Activated CD4-positive, alpha-beta T cell treated with anti-CD3 and anti-CD28 coated beads, Interleukin-2, amount 50 U/mL, for 48 hours (primary cell): ENCODE results near the gene PIKFYVE.
A peak's percentile ranks its signal among the peaks of the same experiment; 100 is the strongest.
"Not testable (repeated sequence)": the region's sequence is repeated elsewhere in the genome, so short reads cannot be mapped to it uniquely, and the experiment has no call there.

Experiments
- DNase-seq, 2 experiments: peaks; one replicate each; pipeline ENCODE4 v3.0.0-alpha.2; 2020

PIKFYVE gene

GRCh38 chr2:208265801-208266552 lies at the start of gene PIKFYVE:
PIKFYVE (plus strand) TSS chr2:208266255; CDS start chr2:208271520, 5,265 bp downstream.
- peak; percentile 88 to 93 for DNase-seq

DNA sequence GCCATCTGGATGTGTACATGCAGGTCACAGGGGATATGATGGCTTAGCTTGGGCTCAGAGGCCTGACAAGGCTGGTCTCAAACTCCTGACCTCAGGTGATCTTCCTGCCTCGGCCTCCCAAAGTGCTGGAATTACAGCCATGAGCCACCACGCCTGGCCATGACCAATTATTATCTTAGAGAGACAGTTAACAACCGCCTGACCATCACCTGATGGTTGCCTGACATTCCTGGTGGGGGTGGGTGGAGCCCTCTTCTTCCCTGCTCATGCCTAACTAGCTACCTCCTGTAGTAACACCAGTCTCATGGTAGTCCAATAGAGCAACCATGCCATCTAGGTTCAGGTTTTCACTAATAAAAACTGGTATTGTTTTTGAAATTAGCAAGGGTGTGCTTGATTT lies 44.2 kb upstream of the PIKFYVE start:
- DNase-seq, result not testable (repeated sequence)

- DNase-seq, result no peak
These were observed 43.7 kb upstream of the PIKFYVE start for GRCh38 chr2:208222351-208222750.

DNA sequence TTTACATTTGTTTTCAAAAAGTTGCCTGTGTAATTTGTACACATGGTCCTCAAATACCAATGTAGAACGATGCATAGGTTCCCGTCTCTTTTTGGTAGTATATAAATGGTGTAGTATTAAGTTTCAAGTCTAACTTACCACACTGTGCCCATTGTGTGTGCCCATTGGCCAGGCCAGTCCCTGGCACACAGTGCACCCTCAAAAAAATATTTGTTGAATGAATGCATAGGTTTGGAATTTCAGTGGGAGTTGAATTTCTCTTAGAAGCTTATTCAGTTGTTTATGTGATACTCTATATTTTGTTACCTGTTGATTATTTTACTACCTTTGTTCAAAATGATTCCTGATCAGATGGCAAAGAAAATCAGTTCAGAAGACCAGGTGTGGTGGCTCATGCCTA lies 41.3 kb upstream of the PIKFYVE start:
- no peak for DNase-seq

DNA sequence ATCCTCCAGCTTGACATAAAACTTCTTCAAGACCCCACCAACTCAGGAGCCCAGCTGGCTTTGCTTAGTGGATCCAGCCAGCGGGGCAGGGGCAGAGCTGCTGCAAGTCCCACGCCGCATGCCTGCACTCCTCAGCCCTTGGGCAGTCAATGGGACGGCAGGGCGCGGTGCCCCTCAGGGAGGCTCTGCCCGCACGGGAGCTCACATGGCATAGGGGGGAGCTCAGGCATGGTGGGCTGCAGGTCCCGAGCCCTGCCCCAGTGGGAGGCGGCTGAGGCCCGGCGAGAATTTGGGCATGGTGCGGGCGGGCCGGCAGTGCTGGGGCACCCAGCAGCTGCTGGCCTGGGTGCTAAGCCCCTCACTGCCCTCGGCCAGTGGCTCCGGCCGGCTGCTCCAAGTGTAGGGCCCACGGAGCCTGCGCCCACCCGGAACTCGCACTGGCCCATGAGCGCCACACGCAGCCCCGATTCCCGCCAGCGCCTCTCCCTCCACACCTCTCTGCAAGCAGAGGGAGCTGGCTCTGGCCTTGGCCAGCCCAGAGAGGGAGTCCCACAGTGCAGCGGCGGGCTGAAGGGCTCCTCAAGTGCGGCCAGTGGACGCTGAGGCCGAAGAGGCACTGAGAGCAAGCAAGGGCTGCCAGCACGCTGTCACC lies 38.3 kb upstream of the PIKFYVE start:
- DNase-seq, result no peak

DNA sequence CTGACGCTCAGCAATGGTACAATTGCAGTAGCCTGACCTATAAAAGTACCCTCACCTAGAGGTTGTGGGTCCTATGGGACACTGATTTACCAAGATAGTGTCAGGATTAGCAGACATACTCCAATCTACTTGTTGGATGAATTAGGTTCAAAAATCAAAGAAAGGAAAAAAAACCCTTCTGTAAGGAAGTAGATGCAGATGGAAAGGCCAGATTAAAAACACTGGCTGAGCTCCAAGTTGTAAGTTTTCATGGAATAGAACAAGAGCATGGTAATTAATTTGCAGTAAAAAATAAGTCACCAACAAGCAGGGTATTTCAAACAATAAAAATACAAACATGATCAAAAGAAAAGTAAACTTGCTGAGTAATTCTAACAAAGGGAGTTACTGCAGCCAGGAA lies 37.6 kb upstream of the PIKFYVE start:
- DNase-seq, result no peak

- DNase-seq, result no peak
These were observed 31.3 kb upstream of the PIKFYVE start for GRCh38 chr2:208234786-208235185.

- DNase-seq, result no peak
These were observed 30.2 kb upstream of the PIKFYVE start for GRCh38 chr2:208235860-208236259.

DNA sequence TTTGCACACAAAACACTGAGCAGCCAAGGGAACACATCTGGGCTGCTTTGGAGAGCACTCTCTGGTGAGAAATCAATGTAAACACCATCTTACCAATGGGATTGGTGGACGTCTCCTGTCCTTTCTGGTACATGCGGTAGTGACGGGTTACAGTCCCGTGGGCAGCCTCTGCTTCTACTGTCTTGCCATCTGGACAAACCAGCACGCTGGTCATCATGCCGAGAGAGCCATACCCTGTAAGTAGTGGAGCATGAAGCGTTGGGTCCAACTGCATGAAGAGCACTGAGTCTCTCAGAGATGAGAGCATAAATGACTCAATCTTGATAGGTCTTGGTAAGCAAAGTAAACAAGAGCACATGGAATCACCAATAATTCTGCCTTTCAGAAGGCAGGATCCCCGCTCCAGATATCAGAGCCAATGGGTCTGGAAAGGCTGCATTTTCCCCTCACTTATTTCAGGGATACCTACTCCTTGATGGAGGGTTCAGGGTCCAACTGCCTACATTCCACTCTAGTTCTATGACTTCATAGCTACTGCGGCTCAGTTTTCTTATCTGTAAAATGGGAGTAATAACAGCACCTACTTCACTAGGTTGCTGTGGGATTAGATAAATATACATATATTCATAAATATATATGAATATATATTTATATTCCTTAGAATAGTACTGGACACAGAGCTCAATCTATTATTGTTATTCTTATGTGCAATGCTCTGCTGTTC lies 26.1 kb upstream of the PIKFYVE start:
- no peak for DNase-seq

DNA sequence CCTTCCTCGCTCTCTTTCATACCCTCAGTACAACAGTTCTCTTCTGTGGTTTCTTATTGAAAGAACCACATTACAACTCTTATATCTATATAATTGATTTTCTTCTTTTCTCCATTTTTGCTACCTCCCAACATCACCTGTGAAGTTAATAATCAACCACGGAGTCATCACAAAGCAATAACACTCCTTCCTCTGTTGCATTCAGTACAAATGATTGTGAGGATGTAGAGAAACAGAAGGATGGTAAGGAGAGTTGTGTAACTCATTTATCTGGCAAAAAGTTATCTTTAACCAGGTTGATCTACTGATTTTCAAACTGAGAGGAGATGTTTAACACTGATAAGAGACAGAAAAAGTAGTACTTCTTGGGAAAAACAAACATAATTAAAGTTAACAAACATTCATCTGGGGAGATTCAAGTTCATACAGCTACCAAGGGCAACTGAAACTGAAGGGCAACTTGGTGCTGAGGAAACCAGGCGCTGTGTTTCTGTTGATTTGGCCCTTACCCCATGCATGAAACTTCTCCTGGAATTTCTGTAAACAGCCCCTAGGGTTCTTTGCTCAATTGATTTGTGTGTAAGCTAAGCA lies 25.3 kb upstream of the PIKFYVE start:
- no peak for DNase-seq

GRCh38 chr2:208244422-208244821 lies 21.6 kb upstream of the PIKFYVE start:
- no peak for DNase-seq

DNA sequence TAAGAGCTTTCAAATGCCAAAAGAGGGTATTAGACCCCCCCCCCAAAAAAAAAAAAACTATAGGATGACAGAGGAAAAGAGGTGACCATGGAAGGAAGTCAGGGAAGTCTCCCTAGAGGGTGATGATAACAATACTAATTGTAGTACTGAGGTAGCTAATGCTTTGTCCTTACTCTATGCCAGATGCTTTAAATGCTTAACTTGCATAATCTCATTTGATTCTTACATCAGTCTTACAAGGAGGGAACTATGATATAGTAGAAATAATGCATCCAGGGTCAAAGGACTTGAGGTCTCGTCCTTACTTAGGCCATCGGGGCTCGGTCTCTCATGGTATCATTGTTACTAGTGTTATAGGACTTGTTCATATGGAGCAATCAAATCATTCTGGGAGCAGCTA lies 20.3 kb upstream of the PIKFYVE start:
- DNase-seq, result no peak

GRCh38 chr2:208248601-208249000 lies 17.5 kb upstream of the PIKFYVE start:
- no peak for DNase-seq

GRCh38 chr2:208249296-208249695 lies 16.8 kb upstream of the PIKFYVE start:
- DNase-seq, result no peak

- no peak for DNase-seq
These were observed 15.7 kb upstream of the PIKFYVE start for GRCh38 chr2:208250388-208250787.

DNA sequence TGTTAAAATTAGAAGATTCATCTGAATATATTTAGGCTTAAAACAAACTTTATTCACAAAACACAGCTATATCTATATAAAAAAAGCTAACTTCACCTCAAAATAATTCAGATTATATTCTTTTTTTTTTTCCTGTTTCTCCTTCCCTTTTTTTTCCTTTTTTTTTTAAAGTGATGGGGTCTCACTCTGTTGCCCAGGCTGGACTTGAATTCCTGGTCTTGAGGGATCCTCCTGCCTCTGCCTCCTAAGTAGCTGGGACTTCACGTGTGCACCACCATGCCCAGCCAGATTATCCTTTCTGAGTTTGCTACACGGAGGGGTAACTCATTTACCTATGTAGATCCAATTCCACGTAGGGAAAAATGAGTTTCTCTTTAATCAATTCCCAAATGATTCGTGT lies 15.0 kb upstream of the PIKFYVE start:
- no peak for DNase-seq

GRCh38 chr2:208252716-208253492 lies 13.2 kb upstream of the PIKFYVE start:
- no peak for DNase-seq

GRCh38 chr2:208253600-208254117 lies 12.4 kb upstream of the PIKFYVE start:
- DNase-seq, result no peak

GRCh38 chr2:208254118-208254870 lies 11.8 kb upstream of the PIKFYVE start:
- peak; percentile 81 to 85 for DNase-seq

DNA sequence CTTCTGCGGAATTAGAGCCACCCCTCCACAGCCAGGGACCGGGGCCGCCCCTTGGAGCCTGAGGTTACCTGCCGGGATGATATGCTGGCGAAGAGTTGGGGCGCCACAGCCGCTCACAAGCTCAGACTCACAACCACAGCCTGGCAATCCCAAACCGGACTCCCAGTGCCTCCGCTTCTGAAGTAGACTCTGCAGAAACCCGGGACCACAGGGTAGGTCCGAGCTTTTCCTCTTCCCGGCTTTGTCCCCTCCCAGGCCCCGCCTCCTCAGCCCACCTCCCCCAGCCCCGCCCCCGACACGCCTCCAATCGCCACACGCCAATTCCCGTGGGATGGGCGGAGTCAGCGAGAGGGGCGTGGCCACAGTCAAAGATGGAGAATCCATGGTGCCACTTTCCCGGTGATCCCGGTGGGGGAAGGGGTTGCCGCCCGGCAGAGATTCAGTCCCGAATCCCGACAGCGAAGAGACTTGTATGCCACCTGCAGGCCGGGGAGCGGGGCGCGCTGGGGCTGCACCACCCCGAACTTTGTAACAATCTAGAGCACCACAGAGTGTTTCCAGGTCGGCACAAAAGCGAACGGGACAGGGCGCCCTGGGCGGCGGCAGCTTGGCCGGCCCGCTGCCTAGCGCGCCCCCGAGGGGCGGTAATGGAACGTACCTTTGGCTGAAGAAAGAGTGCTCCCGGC lies 11.0 kb upstream of the PIKFYVE start, which contains the start of gene IDH1:
TSS of gene IDH1 (minus strand) at position 201 of the 686 bp plus-strand sequence. CDS start 3,520 bp downstream, outside the sequence.
- peak; percentile 98 to 99 for DNase-seq
